ENCODE measurements around the gene TRAM2.

Gene TRAM2

DNA sequence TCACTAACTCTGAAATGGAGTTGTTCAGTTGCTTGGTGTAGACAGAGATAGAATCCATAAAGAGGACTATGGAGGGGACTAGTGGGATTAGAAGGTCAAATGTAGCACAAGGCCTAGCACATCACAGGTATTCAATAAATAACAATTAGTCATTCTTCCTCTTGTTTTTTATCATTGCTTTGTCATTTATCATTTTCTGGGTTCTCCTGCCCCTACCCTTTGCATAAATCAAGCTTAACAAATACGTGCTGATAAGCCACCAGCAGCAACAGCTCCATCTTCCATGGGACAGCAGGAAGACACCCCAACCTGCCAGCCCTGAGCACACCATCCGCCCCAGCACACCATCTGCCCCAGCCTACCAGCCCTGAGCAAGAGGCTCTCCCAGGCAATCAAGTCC, 23.1 kb downstream of the TRAM2 start:
- peaks cover 14% of the 10 kb centered on the region for H3K4me1 ChIP-seq (ENCODE audit: control insufficient read depth, insufficient read depth, low read length)

DNA sequence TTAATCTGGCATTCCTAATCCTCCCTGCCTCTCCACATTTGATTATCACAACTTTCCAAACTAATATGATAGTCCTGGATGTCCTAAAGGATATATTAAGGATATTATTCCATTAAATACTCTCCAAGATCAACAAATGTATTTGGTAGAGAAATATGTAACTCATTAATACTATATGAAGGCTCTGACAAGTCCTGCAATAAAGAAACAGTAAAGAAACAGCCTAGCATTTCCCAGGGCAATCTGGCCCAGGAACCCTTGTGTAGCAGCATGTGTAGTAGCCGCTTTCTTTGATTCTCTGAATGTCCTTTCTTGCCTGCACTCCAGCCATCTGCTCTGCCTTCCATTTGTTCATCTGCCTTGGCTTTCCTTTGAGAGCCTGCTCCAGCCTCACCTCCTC, 23.7 kb downstream of the TRAM2 start:
- Histone ChIP-seq H3K27me3 (ENCODE audit: control insufficient read depth, insufficient read depth, low read length) (no peaks in the 10 kb centered on the region), H3K4me3 (ENCODE audit: low read length) (no peak overlapping the region), H3K36me3 (ENCODE audit: control insufficient read depth, insufficient read depth, low read length) (no peaks in the 10 kb centered on the region), H3K27ac (ENCODE audit: low read length) (no peak overlapping the region), H3K9me3 (ENCODE audit: control insufficient read depth, insufficient read depth, low read length) (no peaks in the 10 kb centered on the region), H3K4me1 (ENCODE audit: control insufficient read depth, insufficient read depth, low read length) (peaks cover 14% of the 10 kb centered on the region)
- no peak for DNase-seq (ENCODE audit: low read depth, low spot score)
- WGBS (ENCODE audit: insufficient coverage, insufficient read length), result no CpG with 5 or more reads among the region's 1 CpG

More for the DNA sequence above, 23.1 kb downstream of the TRAM2 start:
- no peak overlapping the region for H3K4me3 ChIP-seq (ENCODE audit: low read length)
- no peak for DNase-seq (ENCODE audit: low read depth, low spot score)
- WGBS (ENCODE audit: insufficient coverage, insufficient read length), result no CpG with 5 or more reads among the region's 2 CpGs
- no peaks in the 10 kb centered on the region for H3K36me3 ChIP-seq (ENCODE audit: control insufficient read depth, insufficient read depth, low read length)
- H3K9me3 ChIP-seq (ENCODE audit: control insufficient read depth, insufficient read depth, low read length), result no peaks in the 10 kb centered on the region
- H3K27me3 ChIP-seq (ENCODE audit: control insufficient read depth, insufficient read depth, low read length), result no peaks in the 10 kb centered on the region
- no peak overlapping the region for H3K27ac ChIP-seq (ENCODE audit: low read length)

DNA sequence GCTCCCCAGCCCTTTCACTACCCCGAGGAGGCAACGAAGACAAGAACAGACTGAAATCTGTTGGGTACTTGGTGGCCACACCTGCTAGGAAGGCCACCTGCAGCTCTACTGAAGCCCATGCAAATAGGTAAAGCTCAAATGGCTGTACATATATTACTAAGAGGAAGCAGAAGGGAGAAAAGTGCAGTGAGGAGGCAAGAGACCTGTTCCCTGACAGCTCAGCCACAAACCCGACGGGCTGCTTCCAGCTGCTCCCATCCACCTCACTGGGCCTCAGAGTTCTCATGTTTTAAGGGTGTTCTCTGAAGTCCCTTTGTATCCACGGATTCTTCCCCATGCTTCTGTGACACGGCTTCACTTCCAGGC, 24.6 kb downstream of the TRAM2 start:
- no CpG with 5 or more reads among the region's 6 CpGs for WGBS (ENCODE audit: insufficient coverage, insufficient read length)
- H3K9me3 ChIP-seq (ENCODE audit: control insufficient read depth, insufficient read depth, low read length), result no peaks in the 10 kb centered on the region
- H3K4me3 ChIP-seq (ENCODE audit: low read length), result no peak overlapping the region
- H3K27me3 ChIP-seq (ENCODE audit: control insufficient read depth, insufficient read depth, low read length), result no peaks in the 10 kb centered on the region
- H3K4me1 ChIP-seq (ENCODE audit: control insufficient read depth, insufficient read depth, low read length), result peaks cover 12% of the 10 kb centered on the region
- no peaks in the 10 kb centered on the region for H3K36me3 ChIP-seq (ENCODE audit: control insufficient read depth, insufficient read depth, low read length)
- no peak for DNase-seq (ENCODE audit: low read depth, low spot score)
- no peak overlapping the region for H3K27ac ChIP-seq (ENCODE audit: low read length)

- no CpG with 5 or more reads among the region's 13 CpGs for WGBS (ENCODE audit: insufficient coverage, insufficient read length)
- H3K27me3 ChIP-seq (ENCODE audit: control insufficient read depth, insufficient read depth, low read length), result no peaks in the 10 kb centered on the region
- no peaks in the 10 kb centered on the region for H3K36me3 ChIP-seq (ENCODE audit: control insufficient read depth, insufficient read depth, low read length)
- H3K4me3 ChIP-seq (ENCODE audit: low read length), result no peak overlapping the region
- H3K27ac ChIP-seq (ENCODE audit: low read length), result no peak overlapping the region
- H3K4me1 ChIP-seq (ENCODE audit: control insufficient read depth, insufficient read depth, low read length), result peaks cover 12% of the 10 kb centered on the region
- no peaks in the 10 kb centered on the region for H3K9me3 ChIP-seq (ENCODE audit: control insufficient read depth, insufficient read depth, low read length)
- no peak for DNase-seq (ENCODE audit: low read depth, low spot score)
Observed at GRCh38 chr6:52551483-52552277, 25.2 kb downstream of the TRAM2 start.

GRCh38 chr6:52550870-52551269, 26.0 kb downstream of the TRAM2 start:
- peaks cover 13% of the 10 kb centered on the region for H3K4me1 ChIP-seq (ENCODE audit: control insufficient read depth, insufficient read depth, low read length)
- H3K27me3 ChIP-seq (ENCODE audit: control insufficient read depth, insufficient read depth, low read length), result no peaks in the 10 kb centered on the region
- no CpG with 5 or more reads among the region's 5 CpGs for WGBS (ENCODE audit: insufficient coverage, insufficient read length)
- H3K9me3 ChIP-seq (ENCODE audit: control insufficient read depth, insufficient read depth, low read length), result no peaks in the 10 kb centered on the region
- no peaks in the 10 kb centered on the region for H3K36me3 ChIP-seq (ENCODE audit: control insufficient read depth, insufficient read depth, low read length)
- no peak overlapping the region for H3K4me3 ChIP-seq (ENCODE audit: low read length)
- no peak for DNase-seq (ENCODE audit: low read depth, low spot score)
- no peak overlapping the region for H3K27ac ChIP-seq (ENCODE audit: low read length)

- H3K27me3 ChIP-seq (ENCODE audit: control insufficient read depth, insufficient read depth, low read length), result no peaks in the 10 kb centered on the region
- H3K4me1 ChIP-seq (ENCODE audit: control insufficient read depth, insufficient read depth, low read length), result peaks cover 14% of the 10 kb centered on the region
- no peak overlapping the region for H3K27ac ChIP-seq (ENCODE audit: low read length)
- WGBS (ENCODE audit: insufficient coverage, insufficient read length), result no CpG with 5 or more reads among the region's 6 CpGs
- no peaks in the 10 kb centered on the region for H3K36me3 ChIP-seq (ENCODE audit: control insufficient read depth, insufficient read depth, low read length)
- no peaks in the 10 kb centered on the region for H3K9me3 ChIP-seq (ENCODE audit: control insufficient read depth, insufficient read depth, low read length)
- no peak overlapping the region for H3K4me3 ChIP-seq (ENCODE audit: low read length)
- DNase-seq (ENCODE audit: low read depth, low spot score), result no peak
Observed at GRCh38 chr6:52550014-52550575, 26.8 kb downstream of the TRAM2 start.

DNA sequence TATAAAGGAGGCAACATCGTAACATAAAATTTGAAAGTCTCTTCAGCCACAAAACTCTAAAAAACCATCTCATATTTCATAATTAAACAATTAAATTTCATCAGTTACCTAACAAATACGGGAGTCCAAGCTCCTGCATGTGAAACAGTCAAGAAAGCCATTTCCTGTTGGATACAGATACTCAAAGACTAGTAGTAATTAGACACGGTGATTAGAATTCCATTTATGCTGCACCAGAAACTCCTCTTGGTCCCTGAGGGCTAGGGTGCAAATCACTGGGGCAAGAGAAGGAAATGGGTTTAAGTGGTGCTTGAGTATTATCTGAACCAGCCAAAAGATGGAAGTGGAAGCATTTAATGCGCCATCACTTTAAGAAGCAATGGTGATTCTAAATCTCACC, 27.4 kb downstream of the TRAM2 start:
- H3K27me3 ChIP-seq (ENCODE audit: control insufficient read depth, insufficient read depth, low read length), result no peaks in the 10 kb centered on the region
- H3K36me3 ChIP-seq (ENCODE audit: control insufficient read depth, insufficient read depth, low read length), result no peaks in the 10 kb centered on the region
- 100% methylated on average over 2 of the region's 4 CpGs for WGBS (ENCODE audit: insufficient coverage, insufficient read length)
- no peak overlapping the region for H3K4me3 ChIP-seq (ENCODE audit: low read length)
- no peak overlapping the region for H3K27ac ChIP-seq (ENCODE audit: low read length)
- no peaks in the 10 kb centered on the region for H3K9me3 ChIP-seq (ENCODE audit: control insufficient read depth, insufficient read depth, low read length)
- peaks cover 14% of the 10 kb centered on the region for H3K4me1 ChIP-seq (ENCODE audit: control insufficient read depth, insufficient read depth, low read length)
- DNase-seq (ENCODE audit: low read depth, low spot score), result no peak

GRCh38 chr6:52548999-52549398, 27.9 kb downstream of the TRAM2 start:
- H3K4me1 ChIP-seq (ENCODE audit: control insufficient read depth, insufficient read depth, low read length), result peaks cover 14% of the 10 kb centered on the region
- no CpG with 5 or more reads among the region's 5 CpGs for WGBS (ENCODE audit: insufficient coverage, insufficient read length)
- DNase-seq (ENCODE audit: low read depth, low spot score), result no peak
- H3K9me3 ChIP-seq (ENCODE audit: control insufficient read depth, insufficient read depth, low read length), result no peaks in the 10 kb centered on the region
- H3K4me3 ChIP-seq (ENCODE audit: low read length), result no peak overlapping the region
- H3K27ac ChIP-seq (ENCODE audit: low read length), result no peak overlapping the region
- H3K27me3 ChIP-seq (ENCODE audit: control insufficient read depth, insufficient read depth, low read length), result no peaks in the 10 kb centered on the region
- no peaks in the 10 kb centered on the region for H3K36me3 ChIP-seq (ENCODE audit: control insufficient read depth, insufficient read depth, low read length)

DNA sequence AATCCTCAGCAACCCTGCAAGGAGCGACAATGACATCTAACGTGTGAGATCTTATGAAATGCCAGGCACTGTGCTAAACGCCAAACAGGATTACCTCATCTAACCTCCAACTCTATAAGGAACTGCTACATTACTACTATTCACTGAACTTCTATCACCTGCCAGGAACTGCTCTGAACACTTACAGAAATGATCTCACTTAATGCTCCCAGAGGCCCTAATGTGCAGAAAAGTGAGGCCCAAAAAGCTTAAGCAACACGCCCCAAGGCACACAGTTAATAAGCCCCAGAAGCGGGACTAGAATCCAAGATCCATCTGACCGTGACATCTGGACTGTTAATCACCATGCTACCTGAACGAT, 28.5 kb downstream of the TRAM2 start:
- DNase-seq (ENCODE audit: low read depth, low spot score), result no peak
- H3K9me3 ChIP-seq (ENCODE audit: control insufficient read depth, insufficient read depth, low read length), result no peaks in the 10 kb centered on the region
- no peak overlapping the region for H3K27ac ChIP-seq (ENCODE audit: low read length)
- peaks cover 14% of the 10 kb centered on the region for H3K4me1 ChIP-seq (ENCODE audit: control insufficient read depth, insufficient read depth, low read length)
- H3K27me3 ChIP-seq (ENCODE audit: control insufficient read depth, insufficient read depth, low read length), result no peaks in the 10 kb centered on the region
- WGBS (ENCODE audit: insufficient coverage, insufficient read length), result no CpG with 5 or more reads among the region's 7 CpGs
- no peaks in the 10 kb centered on the region for H3K36me3 ChIP-seq (ENCODE audit: control insufficient read depth, insufficient read depth, low read length)
- H3K4me3 ChIP-seq (ENCODE audit: low read length), result no peak overlapping the region

GRCh38 chr6:52547647-52548352, 29.1 kb downstream of the TRAM2 start:
- no peak overlapping the region for H3K27ac ChIP-seq (ENCODE audit: low read length)
- no CpG with 5 or more reads among the region's 9 CpGs for WGBS (ENCODE audit: insufficient coverage, insufficient read length)
- peaks cover 14% of the 10 kb centered on the region for H3K4me1 ChIP-seq (ENCODE audit: control insufficient read depth, insufficient read depth, low read length)

More at GRCh38 chr6:52547647-52548352, 29.1 kb downstream of the TRAM2 start:
- Histone ChIP-seq H3K9me3 (ENCODE audit: control insufficient read depth, insufficient read depth, low read length) (no peaks in the 10 kb centered on the region), H3K36me3 (ENCODE audit: control insufficient read depth, insufficient read depth, low read length) (no peaks in the 10 kb centered on the region), H3K27me3 (ENCODE audit: control insufficient read depth, insufficient read depth, low read length) (no peaks in the 10 kb centered on the region), H3K4me3 (ENCODE audit: low read length) (no peak overlapping the region)
- DNase-seq (ENCODE audit: low read depth, low spot score), result no peak

Measured in iPS DF 6.9 (cell line).